Fibroblast of lung (primary cell): ENCODE measurements around the gene F10.

ENCODE experiments used
- EZH2 ChIP-seq: IDR thresholded peaks from 2 replicates; pipeline ENCODE4 v1.5.1; 2012; ENCODE audit warnings: low read length, control low read depth, mild to moderate bottlenecking; ENCODE audit errors: missing control alignments
- TF ChIP-seq, protein P1 (sequence below), 2 donors: IDR thresholded peaks in 1 of 2; conservative IDR thresholded peaks in 1 of 2; 1 replicate in 1 of 2; 2 replicates in 1 of 2; pipeline ENCODE4 v1.5.1; 2011 to 2012; ENCODE audit warnings: low read length in 2 of 2, control low read depth in 1 of 2, inconsistent platforms in 1 of 2, low read depth in 1 of 2, mild to moderate bottlenecking in 1 of 2

DNA sequence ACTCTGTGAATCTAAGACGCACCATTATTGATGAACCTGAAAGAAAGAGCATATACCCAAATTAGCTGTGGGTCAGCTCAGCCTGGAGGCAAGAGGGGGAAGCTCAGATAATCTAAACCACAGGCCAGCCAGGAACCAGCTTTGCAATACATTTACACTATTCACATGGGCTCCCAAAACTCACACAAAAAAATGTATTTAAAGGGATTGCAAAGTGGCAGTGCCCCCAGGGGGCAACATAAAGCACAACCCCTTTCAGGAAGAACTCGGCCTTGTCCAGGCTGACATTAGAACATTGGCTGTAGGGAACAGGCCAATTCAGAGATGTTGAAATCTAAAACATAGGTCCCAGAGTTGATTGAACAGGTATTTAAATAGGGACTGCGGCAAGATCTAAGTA, 32.6 kb downstream of the F10 start:
- TF ChIP-seq, protein P1, sequence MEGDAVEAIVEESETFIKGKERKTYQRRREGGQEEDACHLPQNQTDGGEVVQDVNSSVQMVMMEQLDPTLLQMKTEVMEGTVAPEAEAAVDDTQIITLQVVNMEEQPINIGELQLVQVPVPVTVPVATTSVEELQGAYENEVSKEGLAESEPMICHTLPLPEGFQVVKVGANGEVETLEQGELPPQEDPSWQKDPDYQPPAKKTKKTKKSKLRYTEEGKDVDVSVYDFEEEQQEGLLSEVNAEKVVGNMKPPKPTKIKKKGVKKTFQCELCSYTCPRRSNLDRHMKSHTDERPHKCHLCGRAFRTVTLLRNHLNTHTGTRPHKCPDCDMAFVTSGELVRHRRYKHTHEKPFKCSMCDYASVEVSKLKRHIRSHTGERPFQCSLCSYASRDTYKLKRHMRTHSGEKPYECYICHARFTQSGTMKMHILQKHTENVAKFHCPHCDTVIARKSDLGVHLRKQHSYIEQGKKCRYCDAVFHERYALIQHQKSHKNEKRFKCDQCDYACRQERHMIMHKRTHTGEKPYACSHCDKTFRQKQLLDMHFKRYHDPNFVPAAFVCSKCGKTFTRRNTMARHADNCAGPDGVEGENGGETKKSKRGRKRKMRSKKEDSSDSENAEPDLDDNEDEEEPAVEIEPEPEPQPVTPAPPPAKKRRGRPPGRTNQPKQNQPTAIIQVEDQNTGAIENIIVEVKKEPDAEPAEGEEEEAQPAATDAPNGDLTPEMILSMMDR (conservative IDR thresholded peaks at IDR 0.05 in 1 of 2, IDR thresholded peaks at IDR 0.05 in 1 of 2; ENCODE audit: low read depth in 1 of 2, low read length in 2 of 2), result no peak
- no peak for TF ChIP-seq EZH2
